Mesenchymal stem cell (in vitro differentiated cells and primary cell): ENCODE results near the gene MAP3K4.
A peak's percentile ranks its signal among the peaks of the same experiment; 100 is the strongest.

Experiments
- DNase-seq: peaks from one replicate; pipeline ENCODE4 v3.0.0-alpha.2; 2013
- H2AFZ ChIP-seq: one replicate; pipeline ENCODE4 v1.6.1; 2013; ENCODE audit warnings: low read depth, mild to moderate bottlenecking, control low read depth, inconsistent platforms, low read length, moderate library complexity
- H2AK5ac ChIP-seq: 2 replicates; pipeline ENCODE4 v1.6.1; 2013; ENCODE audit warnings: low read length, moderate library complexity, mild to moderate bottlenecking, inconsistent platforms; ENCODE audit not compliant: severe bottlenecking
- H2BK120ac ChIP-seq: one replicate; pipeline ENCODE4 v1.6.1; 2013; ENCODE audit warnings: low read depth, mild to moderate bottlenecking, inconsistent platforms, low read length, moderate library complexity
- H2BK12ac ChIP-seq, 2 experiments: one replicate each; pipeline ENCODE4 v1.6.1; 2013; ENCODE audit warnings: inconsistent platforms in 2 of 2, low read length in 2 of 2, mild to moderate bottlenecking in 2 of 2, moderate library complexity in 2 of 2, control low read depth in 1 of 2
- H2BK15ac ChIP-seq: one replicate; pipeline ENCODE4 v1.6.1; 2013; ENCODE audit warnings: mild to moderate bottlenecking, low read depth, inconsistent platforms; ENCODE audit not compliant: poor library complexity, severe bottlenecking
- H2BK5ac ChIP-seq: 2 replicates; pipeline ENCODE4 v1.6.1; 2013; ENCODE audit warnings: low read depth, mild to moderate bottlenecking, low read length, control low read depth, inconsistent platforms; ENCODE audit not compliant: poor library complexity, severe bottlenecking
- H3K14ac ChIP-seq, 2 experiments: one replicate each; pipeline ENCODE4 v1.6.1; 2013; ENCODE audit warnings: inconsistent platforms in 2 of 2, low read length in 2 of 2, control low read depth in 1 of 2, mild to moderate bottlenecking in 1 of 2, moderate library complexity in 1 of 2
- H3K18ac ChIP-seq, 2 experiments: one replicate each; pipeline ENCODE4 v1.6.1; 2013; ENCODE audit warnings: inconsistent platforms in 2 of 2, low read length in 2 of 2, control low read depth in 1 of 2, low read depth in 1 of 2, mild to moderate bottlenecking in 1 of 2
- H3K23ac ChIP-seq, 2 experiments: one replicate each; pipeline ENCODE4 v1.6.1; 2013; ENCODE audit warnings: inconsistent platforms in 2 of 2, low read length in 2 of 2, mild to moderate bottlenecking in 2 of 2, moderate library complexity in 2 of 2, control low read depth in 1 of 2
- H3K27ac ChIP-seq: 2 replicates; pipeline ENCODE4 v1.5.1; 2013; ENCODE audit warnings: mild to moderate bottlenecking, moderate library complexity, low read length, control low read depth, inconsistent platforms; ENCODE audit not compliant: poor library complexity, severe bottlenecking
- H3K27me3 ChIP-seq, 2 experiments: 2 replicates each; pipeline versions ENCODE4 v1.6.1 to v1.7.0; 2013; ENCODE audit warnings: low read length in 2 of 2, mild to moderate bottlenecking in 2 of 2, moderate library complexity in 2 of 2, control low read depth in 1 of 2, inconsistent platforms in 1 of 2; ENCODE audit not compliant: control insufficient read depth in 1 of 2, insufficient read depth in 1 of 2
- H3K36me3 ChIP-seq, 2 experiments: 2 replicates each; pipeline versions ENCODE4 v1.6.1 to v1.7.0; 2013; ENCODE audit warnings: low read length in 2 of 2, control low read depth in 1 of 2, inconsistent platforms in 1 of 2, low read depth in 1 of 2, mild to moderate bottlenecking in 1 of 2; ENCODE audit not compliant: insufficient read depth in 2 of 2, control insufficient read depth in 1 of 2
- H3K4ac ChIP-seq, 2 experiments: one replicate each; pipeline ENCODE4 v1.6.1; 2013; ENCODE audit warnings: inconsistent platforms in 2 of 2, low read length in 2 of 2, mild to moderate bottlenecking in 2 of 2, moderate library complexity in 2 of 2, control low read depth in 1 of 2, low read depth in 1 of 2
- H3K4me1 ChIP-seq: 2 replicates; pipeline ENCODE4 v1.6.1; 2013; ENCODE audit warnings: low read depth, low read length, control low read depth; ENCODE audit not compliant: control insufficient read depth, insufficient read depth
- H3K4me2 ChIP-seq: 2 replicates; pipeline ENCODE4 v1.6.1; 2013; ENCODE audit warnings: low read length, mild to moderate bottlenecking, inconsistent platforms; ENCODE audit not compliant: poor library complexity, severe bottlenecking
- H3K4me3 ChIP-seq, 2 experiments: 2 replicates each; pipeline versions ENCODE4 v1.5.1 to v1.7.0; 2013; ENCODE audit warnings: low read length in 2 of 2, mild to moderate bottlenecking in 2 of 2, control low read depth in 1 of 2, low read depth in 1 of 2; ENCODE audit not compliant: insufficient read depth in 1 of 2
- H3K79me1 ChIP-seq: replicated peaks from 2 replicates; pipeline ENCODE4 v1.6.1; 2013; ENCODE audit warnings: mild to moderate bottlenecking, control low read depth, low read length, inconsistent platforms; ENCODE audit not compliant: poor library complexity, severe bottlenecking
- H3K9ac ChIP-seq: 2 replicates; pipeline ENCODE4 v1.7.0; 2013; ENCODE audit warnings: mild to moderate bottlenecking, low read length, moderate library complexity
- H3K9me3 ChIP-seq: 2 replicates; pipeline ENCODE4 v1.7.0; 2013; ENCODE audit warnings: mild to moderate bottlenecking, low read length; ENCODE audit not compliant: control insufficient read depth
- H4K8ac ChIP-seq: one replicate; pipeline ENCODE4 v1.6.1; 2013; ENCODE audit warnings: inconsistent platforms, mild to moderate bottlenecking, low read length, moderate library complexity
- H4K91ac ChIP-seq: one replicate; pipeline ENCODE4 v1.6.1; 2013; ENCODE audit warnings: mild to moderate bottlenecking, low read length, inconsistent platforms
- WGBS: methylation state at CpG from one replicate; pipeline ENCODE4 v1.1.7; 2013; ENCODE audit warnings: mixed read lengths; 5-methylcytosine and 5-hydroxymethylcytosine counted together

The MAP3K4 gene

GRCh38 chr6:161011492-161012480 lies 20.2 kb downstream of the MAP3K4 start:
- no peak overlapping the region for H3K14ac ChIP-seq
- DNase-seq: no peak
- no peak overlapping the region for H2AK5ac ChIP-seq
- peak overlapping the region in 1 of 2 experiments; percentile 11 for H3K4ac ChIP-seq
- 60% methylated on average over 7 of the region's 8 CpGs for WGBS
- no peak overlapping the region for H2BK5ac ChIP-seq
- no peak overlapping the region for H2BK12ac ChIP-seq
- H2BK120ac ChIP-seq: no peak overlapping the region
- no peak overlapping the region for H3K4me2 ChIP-seq
- no peaks in the 10 kb centered on the region for H3K4me1 ChIP-seq
- H2BK15ac ChIP-seq: no peak overlapping the region
- H3K27me3 ChIP-seq: no peaks in the 10 kb centered on the region
- H3K36me3 ChIP-seq: peaks cover 3 to 6% of the 10 kb centered on the region in 2 experiments
- H3K18ac ChIP-seq: peak overlapping the region in 1 of 2 experiments; percentile 5
- H3K4me3 ChIP-seq: peak overlapping the region in 1 of 2 experiments; percentile 29
- no peak overlapping the region for H2AFZ ChIP-seq
- H3K23ac ChIP-seq: no peak overlapping the region
- no peaks in the 10 kb centered on the region for H3K9me3 ChIP-seq
- no peak overlapping the region for H3K27ac ChIP-seq
- H4K8ac ChIP-seq: no peak overlapping the region
- peaks cover 20% of the 10 kb centered on the region for H3K79me1 ChIP-seq
- H3K9ac ChIP-seq: peak overlapping the region; percentile 72
- no peak overlapping the region for H4K91ac ChIP-seq

- Histone ChIP-seq H3K4me3 (no peak overlapping the region), H4K8ac (no peak overlapping the region), H3K14ac (no peak overlapping the region), H2BK5ac (no peak overlapping the region), H3K18ac (peak overlapping the region in 1 of 2 experiments; percentile 40), H3K4me1 (no peaks in the 10 kb centered on the region), H3K36me3 (peaks cover 3 to 6% of the 10 kb centered on the region in 2 experiments), H3K27me3 (no peaks in the 10 kb centered on the region), H3K79me1 (peaks cover 20% of the 10 kb centered on the region), H2BK12ac (no peak overlapping the region), H2BK15ac (no peak overlapping the region), H3K4ac (no peak overlapping the region), H2AK5ac (no peak overlapping the region), H2BK120ac (no peak overlapping the region), H4K91ac (peak overlapping the region; percentile 34), H3K27ac (no peak overlapping the region), H3K9me3 (no peaks in the 10 kb centered on the region), H2AFZ (no peak overlapping the region), H3K23ac (peak overlapping the region in 1 of 2 experiments; percentile 59), H3K4me2 (no peak overlapping the region), H3K9ac (no peak overlapping the region)
- 96% methylated on average over 4 of the region's 4 CpGs for WGBS
- DNase-seq: no peak
These were observed 22.1 kb downstream of the MAP3K4 start for GRCh38 chr6:161013695-161014094.

- Histone ChIP-seq H3K4ac (no peak overlapping the region), H3K9me3 (no peaks in the 10 kb centered on the region), H3K4me1 (no peaks in the 10 kb centered on the region), H3K14ac (no peak overlapping the region), H3K23ac (no peak overlapping the region), H2BK15ac (no peak overlapping the region), H3K4me3 (no peak overlapping the region), H3K27ac (no peak overlapping the region), H3K18ac (peak overlapping the region in 1 of 2 experiments; percentile 33), H4K91ac (no peak overlapping the region), H2BK5ac (no peak overlapping the region), H3K79me1 (peaks cover 35% of the 10 kb centered on the region), H4K8ac (no peak overlapping the region), H2AK5ac (no peak overlapping the region), H2BK120ac (no peak overlapping the region), H3K9ac (no peak overlapping the region), H2AFZ (no peak overlapping the region), H3K27me3 (no peaks in the 10 kb centered on the region), H3K4me2 (no peak overlapping the region), H2BK12ac (no peak overlapping the region), H3K36me3 (peaks cover 6 to 12% of the 10 kb centered on the region in 2 experiments)
- 87% methylated on average over 4 of the region's 5 CpGs for WGBS
- no peak for DNase-seq
These were observed 26.4 kb downstream of the MAP3K4 start for GRCh38 chr6:161017766-161018564.
